Measurements from ENCODE around the gene OTOG.

The OTOG gene

GRCh38 chr11:17500673-17501072 lies 46.4 kb upstream of the OTOG start:
- Histone ChIP-seq H3K4me1 (ENCODE audit: insufficient read depth, low read length) (peaks cover 28% of the 10 kb centered on the region), H3K9ac (ENCODE audit: low read depth, low read length) (no peak overlapping the region), H3K27me3 (ENCODE audit: insufficient read depth, low read length, poor library complexity) (no peaks in the 10 kb centered on the region), H3K4me2 (ENCODE audit: insufficient read depth, low read length) (no peak overlapping the region), H2AFZ (ENCODE audit: low read depth, low read length) (no peak overlapping the region), H4K20me1 (ENCODE audit: insufficient read depth, low read length) (no peaks in the 10 kb centered on the region), H3K79me2 (ENCODE audit: insufficient read depth, low read length) (no peaks in the 10 kb centered on the region), H3K9me3 (ENCODE audit: insufficient read depth, low read length, severe bottlenecking) (no peaks in the 10 kb centered on the region), H3K4me3 (ENCODE audit: low read depth in 1 of 2, low read length in 2 of 2) (no peak overlapping the region), H3K27ac (ENCODE audit: low read length) (no peak overlapping the region), H3K36me3 (ENCODE audit: insufficient read depth, low read length) (no peaks in the 10 kb centered on the region)
- DNase-seq = no peak
- ATAC-seq (ENCODE audit: insufficient read depth, low read depth) = no peak
- TF ChIP-seq EZH2 (IDR thresholded peaks at IDR 0.05; ENCODE audit: borderline replicate concordance, low read depth, low read length, severe bottlenecking) (no peak), CTCF (IDR thresholded peaks at IDR 0.05; ENCODE audit: borderline replicate concordance, extremely low read depth, low read length, poor library complexity, severe bottlenecking) (no peak)

GRCh38 chr11:17502630-17503029 lies 44.4 kb upstream of the OTOG start:
- no peaks in the 10 kb centered on the region for H4K20me1 ChIP-seq (ENCODE audit: insufficient read depth, low read length)
- no peaks in the 10 kb centered on the region for H3K27me3 ChIP-seq (ENCODE audit: insufficient read depth, low read length, poor library complexity)
- ATAC-seq (ENCODE audit: insufficient read depth, low read depth) (no peak), DNase-seq (no peak)
- no peak overlapping the region for H2AFZ ChIP-seq (ENCODE audit: low read depth, low read length)
- no peaks in the 10 kb centered on the region for H3K79me2 ChIP-seq (ENCODE audit: insufficient read depth, low read length)
- peaks cover 28% of the 10 kb centered on the region for H3K4me1 ChIP-seq (ENCODE audit: insufficient read depth, low read length)
- H3K4me3 ChIP-seq (ENCODE audit: low read depth in 1 of 2, low read length in 2 of 2) = no peak overlapping the region
- no peak overlapping the region for H3K9ac ChIP-seq (ENCODE audit: low read depth, low read length)
- H3K36me3 ChIP-seq (ENCODE audit: insufficient read depth, low read length) = no peaks in the 10 kb centered on the region
- no peaks in the 10 kb centered on the region for H3K9me3 ChIP-seq (ENCODE audit: insufficient read depth, low read length, severe bottlenecking)
- H3K27ac ChIP-seq (ENCODE audit: low read length) = peak overlapping the region; percentile 0; the same call in 1 of the 2 replicates
- no peak overlapping the region for H3K4me2 ChIP-seq (ENCODE audit: insufficient read depth, low read length)
- TF ChIP-seq CTCF (IDR thresholded peaks at IDR 0.05; ENCODE audit: borderline replicate concordance, extremely low read depth, low read length, poor library complexity, severe bottlenecking) = no peak
- no peak for TF ChIP-seq EZH2 (IDR thresholded peaks at IDR 0.05; ENCODE audit: borderline replicate concordance, low read depth, low read length, severe bottlenecking)

GRCh38 chr11:17504330-17505107 lies 42.5 kb upstream of the OTOG start:
- H4K20me1 ChIP-seq (ENCODE audit: insufficient read depth, low read length) = no peaks in the 10 kb centered on the region
- H3K79me2 ChIP-seq (ENCODE audit: insufficient read depth, low read length) = no peaks in the 10 kb centered on the region
- H3K4me3 ChIP-seq (ENCODE audit: low read depth in 1 of 2, low read length in 2 of 2) = no peak overlapping the region
- peak; percentile 90 for DNase-seq
- peak overlapping the region; percentile 57 for H2AFZ ChIP-seq (ENCODE audit: low read depth, low read length)
- TF ChIP-seq CTCF (IDR thresholded peaks at IDR 0.05; ENCODE audit: borderline replicate concordance, extremely low read depth, low read length, poor library complexity, severe bottlenecking) (peak; percentile 100), EZH2 (IDR thresholded peaks at IDR 0.05; ENCODE audit: borderline replicate concordance, low read depth, low read length, severe bottlenecking) (no peak)
- peak overlapping the region; percentile 10; the same call in 1 of the 2 replicates for H3K9ac ChIP-seq (ENCODE audit: low read depth, low read length)
- H3K36me3 ChIP-seq (ENCODE audit: insufficient read depth, low read length) = no peaks in the 10 kb centered on the region
- peaks cover 28% of the 10 kb centered on the region for H3K4me1 ChIP-seq (ENCODE audit: insufficient read depth, low read length)
- peak; percentile 90 for ATAC-seq (ENCODE audit: insufficient read depth, low read depth)
- H3K4me2 ChIP-seq (ENCODE audit: insufficient read depth, low read length) = peak overlapping the region; percentile 23; the same call in 1 of the 2 replicates
- H3K27me3 ChIP-seq (ENCODE audit: insufficient read depth, low read length, poor library complexity) = no peaks in the 10 kb centered on the region
- no peaks in the 10 kb centered on the region for H3K9me3 ChIP-seq (ENCODE audit: insufficient read depth, low read length, severe bottlenecking)
- peak overlapping the region; percentile 64 for H3K27ac ChIP-seq (ENCODE audit: low read length)
